Type B pancreatic cell (in vitro differentiated cells): ENCODE data around the gene SIK2. TPM values are rescaled to one million over a fixed set of nuclear protein-coding genes. Genes with fewer than 3 reads are reported as not detected.
"Not testable (repeated sequence)": the region's sequence is repeated elsewhere in the genome, so short reads cannot be mapped to it uniquely, and the experiment has no call there.

Source experiments
- DNase-seq: peaks from one replicate; pipeline ENCODE4 v3.0.0; 2021; ENCODE audit warnings: mixed read lengths; ENCODE audit not compliant: unreplicated experiment; ENCODE audit errors: extremely low spot score
- H3K27ac Mint-ChIP-seq: 2 replicates; pipeline ENCODE4 v1.8.0; 2021; ENCODE audit warnings: mild to moderate bottlenecking, mixed read lengths
- H3K27me3 Mint-ChIP-seq: 2 replicates; pipeline ENCODE4 v1.8.0; 2021; ENCODE audit warnings: mixed read lengths
- H3K36me3 Mint-ChIP-seq: 2 replicates; pipeline ENCODE4 v1.8.0; 2021; ENCODE audit warnings: mixed read lengths
- H3K4me1 Mint-ChIP-seq: one replicate; pipeline ENCODE4 v1.8.0; 2021; ENCODE audit warnings: mixed read lengths; ENCODE audit not compliant: unreplicated experiment
- H3K4me3 Mint-ChIP-seq: 2 replicates; pipeline ENCODE4 v1.8.0; 2021; ENCODE audit warnings: mild to moderate bottlenecking, mixed read lengths
- H3K9me3 Mint-ChIP-seq: 2 replicates; pipeline ENCODE4 v1.8.0; 2021; ENCODE audit warnings: mixed read lengths
- CTCF ChIP-seq: fragments of 200-600 bp; sonication (generic); conservative IDR thresholded peaks from 2 replicates; pipeline ENCODE4 v1.5.0; 2021; ENCODE audit warnings: antibody characterized with exemption, mild to moderate bottlenecking
- total RNA-seq: library from RNA; stranded (reverse); gene quantifications from 2 replicates; pipeline ENCODE4 v1.2.1, GENCODE V29; 2021; ENCODE audit warnings: low replicate concordance

Gene SIK2
- total RNA-seq, 1 donor from 2014 or later: 28.0 TPM

DNA sequence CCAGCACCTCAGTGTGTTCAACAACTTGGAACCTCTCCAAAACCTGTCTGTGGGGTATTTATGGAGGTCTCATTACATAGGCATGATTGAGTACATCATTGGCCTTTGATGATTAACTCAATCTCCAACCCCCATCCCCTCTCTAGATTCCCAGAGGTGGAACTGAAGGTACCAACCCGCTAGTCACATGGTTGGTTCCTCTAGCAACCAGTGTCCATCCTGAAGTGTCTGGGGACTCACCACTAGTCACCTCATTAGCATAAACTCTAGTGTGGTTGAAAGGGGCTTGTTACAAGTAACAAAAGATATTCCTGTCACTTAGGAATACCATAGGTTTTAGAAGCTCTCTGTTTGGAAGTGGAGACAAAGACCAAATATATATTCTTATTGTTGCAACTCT lies 40.3 kb downstream of the SIK2 start:
- H3K9me3 Mint-ChIP-seq: no peaks in the 10 kb centered on the region
- H3K4me1 Mint-ChIP-seq: peaks cover 9% of the 10 kb centered on the region
- H3K36me3 Mint-ChIP-seq: peaks cover 30% of the 10 kb centered on the region
- H3K4me3 Mint-ChIP-seq: no peak overlapping the region
- DNase-seq: no peak
- no peak overlapping the region for H3K27ac Mint-ChIP-seq
- no peak for TF ChIP-seq CTCF
- H3K27me3 Mint-ChIP-seq: no peaks in the 10 kb centered on the region

DNA sequence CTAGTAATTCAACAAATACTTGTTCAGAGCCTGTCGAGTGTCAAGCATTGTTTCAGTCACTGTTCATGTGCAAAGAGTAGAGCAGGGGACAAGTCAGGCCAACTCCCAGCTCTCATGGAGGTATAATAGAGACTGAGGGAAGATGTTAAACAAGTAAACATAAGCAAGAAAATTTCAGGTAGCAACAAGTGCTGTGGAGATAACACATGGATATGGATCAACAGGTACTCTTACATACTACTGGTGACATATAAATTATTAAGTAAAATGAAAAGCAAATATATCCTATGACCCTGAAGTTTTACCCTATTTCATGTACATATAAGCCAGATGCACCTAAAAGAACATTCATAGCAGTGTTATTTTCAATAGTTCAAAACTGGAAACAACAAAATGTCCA lies 42.7 kb downstream of the SIK2 start:
- no peak for DNase-seq
- Mint-ChIP-seq H3K27ac (no peak overlapping the region), H3K4me1 (peaks cover 4% of the 10 kb centered on the region), H3K36me3 (peaks cover 23% of the 10 kb centered on the region), H3K27me3 (no peaks in the 10 kb centered on the region), H3K9me3 (no peaks in the 10 kb centered on the region), H3K4me3 (no peak overlapping the region)
- TF ChIP-seq CTCF: no peak

- H3K27ac Mint-ChIP-seq: no peak overlapping the region
- H3K4me3 Mint-ChIP-seq: no peak overlapping the region
- peaks cover 7% of the 10 kb centered on the region for H3K4me1 Mint-ChIP-seq
- peaks cover 23% of the 10 kb centered on the region for H3K36me3 Mint-ChIP-seq
- H3K27me3 Mint-ChIP-seq: no peaks in the 10 kb centered on the region
- no peak for DNase-seq
- no peaks in the 10 kb centered on the region for H3K9me3 Mint-ChIP-seq
- TF ChIP-seq CTCF: no peak
These were observed 43.5 kb downstream of the SIK2 start for GRCh38 chr11:111645657-111646316.

DNA sequence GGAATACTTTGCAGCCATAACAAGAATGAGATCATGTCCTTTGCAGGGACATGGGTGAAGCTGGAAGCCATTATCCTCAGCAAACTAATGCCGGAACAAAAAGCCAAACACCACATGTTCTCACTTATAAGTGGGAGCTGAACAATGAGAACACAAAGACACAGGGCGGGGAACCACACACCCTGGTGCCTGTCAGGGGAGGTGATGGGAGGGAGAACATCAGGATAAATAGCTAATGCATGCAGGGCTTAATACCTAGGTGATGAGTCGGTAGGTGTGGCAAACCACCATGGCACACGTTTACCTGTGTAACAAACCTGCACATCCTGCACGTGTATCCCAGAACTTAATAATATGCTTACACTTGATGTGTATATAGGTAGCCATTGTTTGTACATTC lies 49.1 kb downstream of the SIK2 start:
- peak overlapping the region; percentile 79 for H3K27ac Mint-ChIP-seq
- not testable (repeated sequence) for H3K4me1 Mint-ChIP-seq, DNase-seq, H3K4me3 Mint-ChIP-seq, H3K36me3 Mint-ChIP-seq, H3K27me3 Mint-ChIP-seq, H3K9me3 Mint-ChIP-seq

GRCh38 chr11:111652184-111652583 lies 49.9 kb downstream of the SIK2 start:
- Mint-ChIP-seq H3K27ac (no peak overlapping the region), H3K36me3 (peaks cover 8% of the 10 kb centered on the region), H3K4me1 (peaks cover 8% of the 10 kb centered on the region), H3K4me3 (no peak overlapping the region), H3K9me3 (no peaks in the 10 kb centered on the region), H3K27me3 (no peaks in the 10 kb centered on the region)
- no peak for DNase-seq
- no peak for TF ChIP-seq CTCF

GRCh38 chr11:111654601-111655000 lies 52.4 kb downstream of the SIK2 start:
- no peak for DNase-seq
- no peaks in the 10 kb centered on the region for H3K9me3 Mint-ChIP-seq
- TF ChIP-seq CTCF: no peak

More at GRCh38 chr11:111654601-111655000, 52.4 kb downstream of the SIK2 start:
- peaks cover 16% of the 10 kb centered on the region for H3K4me1 Mint-ChIP-seq
- peaks cover 4% of the 10 kb centered on the region for H3K36me3 Mint-ChIP-seq
- no peak overlapping the region for H3K27ac Mint-ChIP-seq
- H3K27me3 Mint-ChIP-seq: no peaks in the 10 kb centered on the region
- no peak overlapping the region for H3K4me3 Mint-ChIP-seq
